Measurements from ENCODE around the gene DNAI1. TPM values are rescaled to one million over a fixed set of nuclear protein-coding genes. Genes with fewer than 3 reads are reported as not detected.
A peak's percentile ranks its signal among the peaks of the same experiment; 100 is the strongest.

Gene DNAI1
- total RNA-seq, 1 donor from 2014 or later = not detected

DNA sequence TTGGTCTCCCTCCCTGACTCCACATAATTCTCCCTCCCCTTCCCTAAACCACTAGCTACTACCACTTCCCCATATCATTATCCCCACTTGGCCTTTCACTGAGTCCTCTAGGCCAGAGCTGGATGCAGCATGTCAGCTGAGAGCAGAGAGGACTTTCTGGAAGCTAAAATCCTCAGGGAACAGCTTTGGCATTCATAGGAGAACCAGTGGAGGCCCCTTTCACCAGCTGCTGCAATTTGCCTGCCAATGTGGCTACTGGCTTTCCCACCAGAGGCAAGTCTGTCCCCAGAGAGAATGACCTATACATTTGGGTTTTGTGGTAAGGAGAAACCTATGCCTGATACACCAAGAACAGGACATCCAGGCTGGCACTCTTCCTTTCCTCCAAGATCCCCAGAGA is 14.6 kb upstream of the DNAI1 start:
- DNase-seq (ENCODE audit: missing footprints) (no peak), ATAC-seq (no peak)
- intact Hi-C loops (cut with DNase I) = no loop called here

DNA sequence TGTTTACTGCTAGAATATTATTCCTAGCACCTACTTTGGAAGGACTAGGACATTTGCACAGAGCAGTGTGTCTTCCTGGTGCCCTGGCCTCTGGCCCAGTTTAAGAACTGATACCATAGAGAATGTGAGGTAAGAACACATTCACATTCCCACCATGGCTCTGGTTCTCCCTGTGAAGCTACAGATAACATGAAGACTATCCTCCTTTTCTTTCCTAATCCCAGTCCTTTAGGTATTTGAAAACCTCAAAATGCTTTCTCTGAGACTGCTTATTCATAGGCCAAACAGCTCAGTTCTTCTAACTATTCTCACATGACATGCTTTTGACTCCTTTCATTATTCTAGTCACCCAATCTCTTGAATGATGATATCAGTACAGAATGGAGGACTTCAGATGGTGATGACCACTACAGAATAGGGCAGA is 12.1 kb upstream of the DNAI1 start:
- intact Hi-C loops (cut with DNase I) = no loop called here
- DNase-seq (ENCODE audit: missing footprints) = no peak
- ATAC-seq = peak; percentile 53

DNA sequence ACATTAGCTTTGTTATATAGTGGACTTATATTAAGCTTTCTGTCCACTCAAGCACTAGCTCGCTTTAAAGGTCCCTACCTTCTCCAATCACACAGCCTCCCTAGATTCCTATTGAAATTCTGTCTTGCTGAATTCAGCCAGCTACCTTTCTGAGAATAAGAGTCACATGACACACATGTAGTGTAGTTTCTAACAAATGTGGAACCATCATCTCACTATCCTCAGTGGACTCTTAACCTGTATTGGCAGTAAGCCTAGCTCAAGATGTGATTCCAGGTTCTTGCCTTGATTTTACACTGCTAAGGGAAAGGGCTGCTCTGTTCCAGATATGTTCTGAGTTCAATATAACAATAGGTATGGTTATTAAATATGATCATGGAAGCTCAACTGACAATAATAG is 11.7 kb upstream of the DNAI1 start:
- intact Hi-C loops (cut with DNase I) = no loop called here
- ATAC-seq (no peak), DNase-seq (ENCODE audit: missing footprints) (no peak)

DNA sequence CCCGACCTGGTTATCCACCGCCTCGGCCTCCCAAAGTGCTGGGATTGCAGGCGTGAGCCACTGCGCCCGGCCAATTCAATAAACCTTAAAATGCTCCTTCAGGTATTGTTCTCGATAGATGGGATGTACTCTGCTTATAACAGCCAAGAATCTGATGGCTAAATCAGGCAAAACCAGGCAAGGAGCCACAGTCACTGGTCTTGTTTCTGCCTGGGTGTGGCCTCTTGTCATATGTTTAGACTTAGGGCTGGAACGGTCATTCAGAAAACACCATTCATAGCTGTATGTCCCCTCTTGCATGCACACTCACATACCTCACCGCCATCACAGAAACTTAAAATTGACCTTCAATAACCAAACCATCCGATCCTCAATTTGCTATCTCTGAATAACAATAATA is 8.0 kb upstream of the DNAI1 start:
- ATAC-seq = no peak
- intact Hi-C loops (cut with DNase I) = no loop called here

GRCh38 chr9:34451135-34451534 is 7.5 kb upstream of the DNAI1 start:
- DNase-seq (ENCODE audit: missing footprints) (no peak), ATAC-seq (peak; percentile 72)

More for the DNA sequence above, 8.0 kb upstream of the DNAI1 start:
- no peak for DNase-seq (ENCODE audit: missing footprints)

GRCh38 chr9:34451545-34451944 is 7.1 kb upstream of the DNAI1 start:
- no peak for DNase-seq (ENCODE audit: missing footprints)
- intact Hi-C loops (cut with DNase I) = no loop called here
- no peak for ATAC-seq

More at GRCh38 chr9:34451135-34451534, 7.5 kb upstream of the DNAI1 start:
- intact Hi-C loops (cut with DNase I) = no loop called here

DNA sequence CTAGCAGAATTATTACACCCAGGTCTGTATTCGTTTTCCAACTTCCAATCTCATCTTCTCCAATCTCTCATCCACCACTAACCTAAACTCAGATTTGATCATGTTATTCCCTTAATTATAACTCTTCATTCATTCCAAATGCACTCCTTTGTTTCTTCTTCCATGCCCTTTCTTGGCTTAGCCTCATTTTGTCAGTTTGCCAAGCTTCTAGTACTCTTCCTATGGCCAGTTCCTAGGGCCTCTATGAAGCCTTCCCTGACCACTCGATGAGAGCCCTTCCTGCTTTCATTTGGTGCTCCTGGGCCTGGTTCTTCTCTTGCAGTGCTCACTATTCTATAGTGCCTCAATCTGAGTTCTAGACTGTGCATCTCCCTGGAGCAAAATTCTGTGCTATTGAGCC is 6.0 kb upstream of the DNAI1 start:
- ATAC-seq (no peak), DNase-seq (ENCODE audit: missing footprints) (no peak)
- intact Hi-C loops (cut with DNase I) = no loop called here

GRCh38 chr9:34454571-34455065 is 4.0 kb upstream of the DNAI1 start:
- intact Hi-C loops (cut with DNase I) = no loop called here
- ATAC-seq (no peak), DNase-seq (ENCODE audit: missing footprints) (no peak)

GRCh38 chr9:34456151-34456550 is 2.5 kb upstream of the DNAI1 start:
- DNase-seq (ENCODE audit: missing footprints) (no peak), ATAC-seq (no peak)
- intact Hi-C loops (cut with DNase I) = loop anchor here (2.0 kb wide), 1 partner anchor 19 kb away; no protein-coding TSS in a partner anchor

DNA sequence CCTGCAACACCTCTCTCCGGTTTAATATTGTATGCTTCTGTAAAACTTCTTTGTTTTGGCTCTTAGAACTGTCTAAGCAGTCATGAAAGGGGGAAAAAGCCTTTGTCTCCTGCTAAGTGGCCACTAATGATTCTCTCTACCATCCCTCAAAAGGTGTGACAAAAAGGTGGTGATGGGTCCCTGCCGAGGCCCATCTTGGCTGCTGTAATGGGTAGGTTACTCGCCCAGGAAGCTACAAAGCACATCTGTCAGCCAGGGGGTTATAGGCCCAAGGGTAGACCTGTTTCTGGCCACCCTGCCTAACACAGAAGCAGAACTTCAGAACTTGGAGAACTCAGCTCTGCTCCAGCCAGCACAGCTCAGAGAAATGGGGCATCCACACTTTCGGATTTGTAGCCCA is 1.9 kb upstream of the DNAI1 start:
- ATAC-seq = no peak

DNA sequence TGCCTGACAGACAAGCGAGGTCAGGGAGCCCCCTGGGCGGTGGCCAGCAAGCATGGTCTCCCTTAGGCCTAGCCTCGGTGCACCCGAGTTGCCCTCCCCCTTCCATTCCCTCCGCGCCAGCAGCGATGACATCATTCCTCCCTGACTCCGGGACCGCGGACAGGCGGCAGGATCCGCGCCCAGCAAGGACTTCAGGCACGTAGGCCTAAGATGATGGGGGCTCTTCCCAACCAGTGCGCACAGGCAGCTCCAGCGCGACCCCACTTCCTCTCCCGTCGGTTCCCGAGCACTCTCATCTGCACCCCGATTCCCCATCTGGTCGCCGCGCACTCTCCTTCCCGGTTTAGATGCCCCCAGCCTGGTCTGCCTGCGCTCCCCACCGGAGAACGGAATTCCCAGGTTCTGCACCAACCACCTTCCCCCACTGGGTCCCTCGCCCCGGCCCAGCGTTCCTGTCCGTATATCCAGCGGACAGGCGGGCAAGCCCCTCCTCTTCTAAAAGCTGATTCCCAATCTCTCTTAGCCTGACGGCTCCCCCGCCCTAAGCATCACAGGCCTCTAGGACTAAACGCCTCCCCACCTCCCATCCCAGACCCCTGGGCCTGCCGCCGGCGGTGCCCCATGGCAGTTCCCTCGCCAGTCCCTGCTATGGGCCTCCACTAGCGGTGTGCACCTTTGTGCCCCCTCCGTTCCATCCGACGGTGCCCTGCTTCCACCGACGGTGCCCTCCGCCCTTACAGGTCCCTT is 1.2 kb upstream of the DNAI1 start:
- peak; percentile 52 for ATAC-seq
- intact Hi-C loops (cut with DNase I) = loop anchor here (1.0 to 2.0 kb wide), 2 partner anchors 21 to 43 kb away; no protein-coding TSS in a partner anchor

More for the DNA sequence above, 1.9 kb upstream of the DNAI1 start:
- intact Hi-C loops (cut with DNase I) = loop anchor here (2.0 kb wide), 1 partner anchor 20 kb away; no protein-coding TSS in a partner anchor
- DNase-seq (ENCODE audit: missing footprints) = no peak

GRCh38 chr9:34458959-34459340 is 345 bp downstream of the DNAI1 start:
- DNase-seq (ENCODE audit: missing footprints) = no peak
- intact Hi-C loops (cut with DNase I) = loop anchor here (1.0 kb wide), 1 partner anchor 41 kb away; no protein-coding TSS in a partner anchor
- no peak for ATAC-seq

More for the DNA sequence above, 1.2 kb upstream of the DNAI1 start:
- DNase-seq (ENCODE audit: missing footprints) = peak; percentile 88

DNA sequence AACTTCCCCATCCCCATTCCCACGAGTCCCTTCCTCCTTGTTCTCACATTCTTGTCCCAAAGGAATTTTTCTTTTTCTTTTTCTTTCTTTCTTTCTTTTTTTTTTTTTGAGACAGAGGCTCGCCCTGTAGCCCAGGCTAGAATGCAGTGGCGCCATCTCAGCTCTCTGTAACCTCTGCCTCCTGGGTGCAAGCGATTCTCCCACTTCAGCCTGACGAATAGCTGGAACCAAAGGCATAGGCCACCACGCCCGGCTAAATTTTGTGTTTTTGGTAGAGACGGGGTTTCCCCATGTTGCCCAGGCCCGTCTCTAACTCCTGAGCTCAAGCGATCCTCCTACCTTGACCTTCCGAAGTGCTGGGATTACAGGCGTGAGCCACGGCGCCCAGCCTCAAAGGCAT is 751 bp downstream of the DNAI1 start:
- ATAC-seq = no peak

DNA sequence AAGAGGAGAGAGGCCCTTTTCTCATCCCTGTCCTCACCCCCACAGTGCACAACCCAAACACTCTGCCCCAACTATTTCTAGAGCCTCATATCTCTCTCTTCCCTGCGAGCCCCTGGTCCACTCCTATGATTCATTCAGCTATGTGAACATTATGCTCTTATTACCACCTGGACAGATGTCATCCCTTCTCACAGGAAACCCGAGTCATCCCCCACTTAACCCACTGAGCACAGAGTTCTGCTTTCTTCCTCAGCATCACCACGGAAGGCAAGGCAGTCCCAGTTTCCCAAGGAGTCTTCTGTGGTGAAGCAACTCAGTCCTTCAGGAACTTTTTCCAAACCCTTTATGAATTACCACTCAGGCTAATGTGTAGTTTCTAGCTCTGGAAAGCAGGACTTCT is 1.3 kb downstream of the DNAI1 start:
- intact Hi-C loops (cut with DNase I) = no loop called here
- no peak for DNase-seq (ENCODE audit: missing footprints)
- no peak for ATAC-seq

More for the DNA sequence above, 751 bp downstream of the DNAI1 start:
- intact Hi-C loops (cut with DNase I) = no loop called here
- DNase-seq (ENCODE audit: missing footprints) = no peak

DNA sequence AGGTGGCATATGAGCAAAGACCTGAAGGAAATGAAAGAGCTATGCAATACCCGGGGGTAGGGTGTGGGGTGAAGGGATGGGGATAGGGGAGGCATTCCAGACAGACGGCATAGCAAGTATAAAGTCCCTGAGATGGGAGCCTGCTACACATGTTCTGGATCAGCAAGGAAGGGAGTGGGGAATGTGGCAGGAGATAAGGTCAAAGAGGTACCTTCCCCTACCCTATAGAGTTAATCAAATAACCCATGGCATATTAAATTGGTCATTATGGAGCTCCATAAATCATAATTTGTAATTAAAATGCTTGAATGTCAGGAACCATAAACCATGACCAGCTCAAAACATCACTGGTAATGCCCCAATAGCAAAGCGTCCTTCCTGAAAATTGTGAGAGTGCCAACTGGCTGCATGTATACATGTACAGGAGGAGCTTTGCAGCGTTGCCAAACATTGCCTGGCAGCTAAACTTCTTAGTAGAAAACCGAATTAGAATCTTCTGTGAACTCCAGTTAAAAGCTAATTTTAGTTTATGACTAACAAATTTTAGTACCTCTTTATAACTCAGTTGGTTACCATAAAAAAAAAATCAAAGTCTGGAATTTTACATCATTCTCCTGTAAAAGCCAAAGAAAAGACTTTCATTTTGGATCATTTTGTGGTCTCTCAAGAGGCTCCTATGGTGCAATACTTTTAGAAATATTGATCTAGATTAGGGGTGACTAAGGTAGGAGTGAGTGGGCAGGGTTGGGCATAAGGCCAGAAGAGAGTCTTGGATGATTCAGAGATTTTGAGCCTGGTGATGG is 4.7 kb downstream of the DNAI1 start:
- DNase-seq (ENCODE audit: missing footprints) (no peak), ATAC-seq (no peak)
- intact Hi-C loops (cut with DNase I) = no loop called here

DNA sequence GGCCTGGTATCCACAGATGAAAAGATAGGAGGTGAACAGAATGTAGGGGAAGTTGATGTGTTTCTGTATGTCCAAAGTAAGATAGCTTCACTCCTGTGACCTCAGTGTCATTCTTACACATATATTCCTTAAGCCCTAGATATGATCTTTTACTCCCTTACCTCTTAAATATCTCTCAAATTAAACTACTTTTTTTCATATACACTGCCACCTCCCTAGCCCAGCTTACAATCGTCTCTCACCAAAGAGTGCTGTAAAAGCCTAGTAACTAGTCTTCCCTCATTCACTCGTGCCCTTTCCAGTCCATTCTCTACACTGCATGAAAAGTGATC is 5.3 kb downstream of the DNAI1 start:
- no peak for ATAC-seq
- DNase-seq (ENCODE audit: missing footprints) = no peak
- intact Hi-C loops (cut with DNase I) = no loop called here

DNA sequence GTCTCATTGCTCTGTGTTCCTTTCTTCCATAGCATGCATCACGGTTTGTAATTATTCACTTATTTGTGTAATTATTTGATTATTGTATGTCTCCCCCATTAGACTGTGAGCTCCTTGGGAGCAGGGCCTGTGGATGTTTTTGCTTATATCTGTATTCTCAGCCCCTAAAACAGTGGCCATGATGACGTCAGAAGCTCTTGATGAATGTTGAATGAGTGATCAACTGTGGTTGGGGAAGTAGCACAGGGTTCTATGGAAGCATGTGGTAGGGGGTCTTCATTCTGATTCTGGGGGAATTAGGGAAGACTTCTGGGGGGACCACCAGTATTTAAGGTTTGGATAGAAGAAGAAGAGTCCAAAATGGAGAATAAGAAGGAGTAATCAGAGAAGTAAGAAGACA is 6.0 kb downstream of the DNAI1 start:
- intact Hi-C loops (cut with DNase I) = no loop called here
- DNase-seq (ENCODE audit: missing footprints) (no peak), ATAC-seq (no peak)

- no peak for DNase-seq (ENCODE audit: missing footprints)
- intact Hi-C loops (cut with DNase I) = no loop called here
- ATAC-seq = no peak
Observed at GRCh38 chr9:34465468-34465867, 6.9 kb downstream of the DNAI1 start.

- no peak for DNase-seq (ENCODE audit: missing footprints)
Observed at GRCh38 chr9:34475097-34475496, 16.5 kb downstream of the DNAI1 start.

DNA sequence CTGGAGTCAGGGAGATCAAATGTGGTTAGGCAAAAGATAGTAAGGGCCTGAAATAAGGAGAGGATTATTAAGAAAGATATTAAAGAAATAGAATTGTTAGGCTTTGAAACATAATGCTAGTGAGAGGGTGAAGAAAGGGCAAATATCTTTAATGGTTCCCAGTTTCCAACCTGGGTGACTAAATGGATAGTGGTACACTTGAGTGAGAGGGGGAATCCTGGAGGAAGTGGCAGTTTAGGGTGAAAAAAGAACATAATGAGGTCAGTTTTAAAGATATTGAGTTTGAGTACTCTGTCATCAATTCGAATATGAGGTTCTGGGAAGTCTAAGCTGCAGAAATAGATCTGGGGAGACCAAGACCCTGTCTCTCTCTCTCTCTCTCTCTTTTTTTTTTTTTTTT is 18.9 kb downstream of the DNAI1 start:
- ATAC-seq (no peak), DNase-seq (ENCODE audit: missing footprints) (no peak)
- intact Hi-C loops (cut with DNase I) = no loop called here

More at GRCh38 chr9:34475097-34475496, 16.5 kb downstream of the DNAI1 start:
- ATAC-seq = no peak
- intact Hi-C loops (cut with DNase I) = no loop called here

All from Right ventricle myocardium inferior (tissue), 1 donor.